Fibroblast of lung (primary cell): Measurements from ENCODE around the gene TJP1.

Experiments
- EZH2 ChIP-seq: IDR thresholded peaks from 2 replicates; pipeline ENCODE4 v1.5.1; 2012; ENCODE audit warnings: low read length, control low read depth, mild to moderate bottlenecking; ENCODE audit errors: missing control alignments
- TF ChIP-seq, protein P1 (sequence below), 2 donors: IDR thresholded peaks in 1 of 2; conservative IDR thresholded peaks in 1 of 2; 1 replicate in 1 of 2; 2 replicates in 1 of 2; pipeline ENCODE4 v1.5.1; 2011 to 2012; ENCODE audit warnings: low read length in 2 of 2, control low read depth in 1 of 2, inconsistent platforms in 1 of 2, low read depth in 1 of 2, mild to moderate bottlenecking in 1 of 2

DNA sequence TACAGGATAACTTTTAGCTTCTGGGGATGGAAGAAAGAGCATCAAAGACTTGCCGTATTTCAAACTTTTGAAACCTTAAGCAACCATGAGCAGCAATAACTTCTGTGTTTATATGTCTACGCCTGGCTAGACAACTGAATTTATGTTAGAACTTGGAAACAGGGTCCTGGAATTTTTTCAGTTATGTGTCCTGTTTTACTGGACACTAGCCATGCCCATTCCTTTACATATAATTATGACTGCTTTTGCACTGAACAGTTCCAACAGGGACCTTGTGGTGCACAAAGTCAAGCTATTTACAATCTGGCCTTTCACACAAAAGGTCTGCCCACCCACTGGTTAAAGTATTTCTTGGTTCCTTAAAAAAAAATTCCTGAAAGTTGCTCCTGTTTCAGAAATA is 37.1 kb downstream of the TJP1 start:
- TF ChIP-seq, protein P1, sequence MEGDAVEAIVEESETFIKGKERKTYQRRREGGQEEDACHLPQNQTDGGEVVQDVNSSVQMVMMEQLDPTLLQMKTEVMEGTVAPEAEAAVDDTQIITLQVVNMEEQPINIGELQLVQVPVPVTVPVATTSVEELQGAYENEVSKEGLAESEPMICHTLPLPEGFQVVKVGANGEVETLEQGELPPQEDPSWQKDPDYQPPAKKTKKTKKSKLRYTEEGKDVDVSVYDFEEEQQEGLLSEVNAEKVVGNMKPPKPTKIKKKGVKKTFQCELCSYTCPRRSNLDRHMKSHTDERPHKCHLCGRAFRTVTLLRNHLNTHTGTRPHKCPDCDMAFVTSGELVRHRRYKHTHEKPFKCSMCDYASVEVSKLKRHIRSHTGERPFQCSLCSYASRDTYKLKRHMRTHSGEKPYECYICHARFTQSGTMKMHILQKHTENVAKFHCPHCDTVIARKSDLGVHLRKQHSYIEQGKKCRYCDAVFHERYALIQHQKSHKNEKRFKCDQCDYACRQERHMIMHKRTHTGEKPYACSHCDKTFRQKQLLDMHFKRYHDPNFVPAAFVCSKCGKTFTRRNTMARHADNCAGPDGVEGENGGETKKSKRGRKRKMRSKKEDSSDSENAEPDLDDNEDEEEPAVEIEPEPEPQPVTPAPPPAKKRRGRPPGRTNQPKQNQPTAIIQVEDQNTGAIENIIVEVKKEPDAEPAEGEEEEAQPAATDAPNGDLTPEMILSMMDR (conservative IDR thresholded peaks at IDR 0.05 in 1 of 2, IDR thresholded peaks at IDR 0.05 in 1 of 2; ENCODE audit: low read depth in 1 of 2, low read length in 2 of 2), result no peak
- no peak for TF ChIP-seq EZH2
